PFSK-1 (cell line): ENCODE measurements around the gene TSPAN13.

Source experiments
- POLR2AphosphoS5 ChIP-seq: IDR thresholded peaks from 2 replicates; pipeline ENCODE4 v1.6.1; 2012; ENCODE audit warnings: low read depth, mild to moderate bottlenecking, control low read depth, low read length, moderate library complexity
- TAF1 ChIP-seq: IDR thresholded peaks from 2 replicates; pipeline ENCODE4 v1.6.1; 2012; ENCODE audit warnings: low read length, control low read depth, borderline replicate concordance; ENCODE audit not compliant: insufficient read depth
- TF ChIP-seq, protein P1 (sequence below), 2 experiments: IDR thresholded peaks; 2 replicates each; pipeline versions ENCODE4 v1.6.1 to v1.8.0; 2011 to 2012; ENCODE audit warnings: low read depth in 2 of 2, low read length in 2 of 2, control low read depth in 1 of 2, inconsistent platforms in 1 of 2, mild to moderate bottlenecking in 1 of 2, moderate library complexity in 1 of 2; ENCODE audit not compliant: insufficient read depth in 1 of 2

DNA sequence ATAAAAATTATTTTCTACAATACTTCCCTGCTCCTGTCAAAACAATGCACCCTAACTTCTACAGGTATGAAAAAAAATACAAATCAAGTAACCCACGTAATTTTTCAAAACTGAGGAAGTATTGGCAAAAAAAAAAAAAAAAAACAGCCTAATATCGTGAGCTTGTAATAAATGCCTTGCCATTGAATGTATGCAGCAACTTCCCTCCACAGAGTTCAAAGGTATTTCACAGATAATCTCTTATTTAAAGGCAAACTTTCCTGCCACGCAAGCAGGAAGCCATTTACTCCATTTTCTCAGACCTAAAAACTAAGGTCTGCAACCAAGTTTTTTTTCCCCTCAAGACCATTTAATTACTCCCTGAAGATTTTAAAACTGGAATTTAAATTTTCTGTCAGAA lies 51.9 kb downstream of the TSPAN13 start:
- TF ChIP-seq TAF1 (no peak), POLR2AphosphoS5 (no peak)
- TF ChIP-seq, protein P1, sequence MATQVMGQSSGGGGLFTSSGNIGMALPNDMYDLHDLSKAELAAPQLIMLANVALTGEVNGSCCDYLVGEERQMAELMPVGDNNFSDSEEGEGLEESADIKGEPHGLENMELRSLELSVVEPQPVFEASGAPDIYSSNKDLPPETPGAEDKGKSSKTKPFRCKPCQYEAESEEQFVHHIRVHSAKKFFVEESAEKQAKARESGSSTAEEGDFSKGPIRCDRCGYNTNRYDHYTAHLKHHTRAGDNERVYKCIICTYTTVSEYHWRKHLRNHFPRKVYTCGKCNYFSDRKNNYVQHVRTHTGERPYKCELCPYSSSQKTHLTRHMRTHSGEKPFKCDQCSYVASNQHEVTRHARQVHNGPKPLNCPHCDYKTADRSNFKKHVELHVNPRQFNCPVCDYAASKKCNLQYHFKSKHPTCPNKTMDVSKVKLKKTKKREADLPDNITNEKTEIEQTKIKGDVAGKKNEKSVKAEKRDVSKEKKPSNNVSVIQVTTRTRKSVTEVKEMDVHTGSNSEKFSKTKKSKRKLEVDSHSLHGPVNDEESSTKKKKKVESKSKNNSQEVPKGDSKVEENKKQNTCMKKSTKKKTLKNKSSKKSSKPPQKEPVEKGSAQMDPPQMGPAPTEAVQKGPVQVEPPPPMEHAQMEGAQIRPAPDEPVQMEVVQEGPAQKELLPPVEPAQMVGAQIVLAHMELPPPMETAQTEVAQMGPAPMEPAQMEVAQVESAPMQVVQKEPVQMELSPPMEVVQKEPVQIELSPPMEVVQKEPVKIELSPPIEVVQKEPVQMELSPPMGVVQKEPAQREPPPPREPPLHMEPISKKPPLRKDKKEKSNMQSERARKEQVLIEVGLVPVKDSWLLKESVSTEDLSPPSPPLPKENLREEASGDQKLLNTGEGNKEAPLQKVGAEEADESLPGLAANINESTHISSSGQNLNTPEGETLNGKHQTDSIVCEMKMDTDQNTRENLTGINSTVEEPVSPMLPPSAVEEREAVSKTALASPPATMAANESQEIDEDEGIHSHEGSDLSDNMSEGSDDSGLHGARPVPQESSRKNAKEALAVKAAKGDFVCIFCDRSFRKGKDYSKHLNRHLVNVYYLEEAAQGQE (IDR thresholded peaks at IDR 0.05; ENCODE audit: insufficient read depth in 1 of 2, low read depth in 2 of 2, low read length in 2 of 2): no peak
